GM12872 (cell line): ENCODE data around the gene STARD10.

Experiments
- CTCF ChIP-seq: IDR thresholded peaks from 3 replicates; pipeline ENCODE4 v1.5.1; 2011; ENCODE audit warnings: low read depth, mild to moderate bottlenecking, low read length, moderate library complexity; ENCODE audit not compliant: insufficient read depth

Gene STARD10

GRCh38 chr11:72752088-72752914, 41.5 kb downstream of the STARD10 start, which contains the start of gene ARAP1:
Gene ARAP1 (minus strand): TSS chr11:72752408. CDS start chr11:72727128, 25,280 bp downstream.
- TF ChIP-seq CTCF = 0 out of 3 replicates have a peak, but pooled peaks have one; percentile 8

GRCh38 chr11:72751116-72752087, 42.4 kb downstream of the STARD10 start:
- TF ChIP-seq CTCF = no peak

GRCh38 chr11:72750556-72751115, 43.2 kb downstream of the STARD10 start:
- no peak for TF ChIP-seq CTCF

GRCh38 chr11:72750086-72750485, 43.8 kb downstream of the STARD10 start:
- TF ChIP-seq CTCF = no peak

GRCh38 chr11:72747289-72747855, 46.5 kb downstream of the STARD10 start:
- no peak for TF ChIP-seq CTCF

GRCh38 chr11:72746821-72747220, 47.0 kb downstream of the STARD10 start:
- no peak for TF ChIP-seq CTCF

- no peak for TF ChIP-seq CTCF
Measured at GRCh38 chr11:72745925-72746550, 47.8 kb downstream of the STARD10 start.
